GM21786 (cell line): ENCODE measurements around the gene CFHR2.

Experiments used
- ATAC-seq: cut with Tn5 transposase; IDR thresholded peaks from one replicate; pipeline ENCODE4 v1.9.1; 2021; ENCODE audit not compliant: unreplicated experiment

CFHR2 gene

DNA sequence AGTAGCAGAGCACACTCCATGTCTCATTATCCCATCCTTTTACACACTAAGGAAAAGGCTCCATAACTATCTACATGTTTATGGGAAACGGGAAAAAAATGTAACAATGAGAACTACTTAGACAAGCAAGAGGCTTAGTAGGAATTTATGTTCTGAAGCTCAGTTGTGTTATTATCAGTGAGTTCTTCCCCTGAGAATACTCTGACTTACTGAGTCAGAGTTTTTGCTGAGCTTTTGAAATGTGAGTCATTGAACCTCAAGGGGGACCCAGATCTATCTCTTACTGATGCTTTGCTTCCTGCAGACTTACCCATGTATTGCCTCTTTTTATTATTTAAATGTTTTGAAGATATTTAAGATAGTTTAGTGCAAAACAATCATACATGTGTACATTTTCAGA is 53.9 kb downstream of the CFHR2 start:
- ATAC-seq = no peak

DNA sequence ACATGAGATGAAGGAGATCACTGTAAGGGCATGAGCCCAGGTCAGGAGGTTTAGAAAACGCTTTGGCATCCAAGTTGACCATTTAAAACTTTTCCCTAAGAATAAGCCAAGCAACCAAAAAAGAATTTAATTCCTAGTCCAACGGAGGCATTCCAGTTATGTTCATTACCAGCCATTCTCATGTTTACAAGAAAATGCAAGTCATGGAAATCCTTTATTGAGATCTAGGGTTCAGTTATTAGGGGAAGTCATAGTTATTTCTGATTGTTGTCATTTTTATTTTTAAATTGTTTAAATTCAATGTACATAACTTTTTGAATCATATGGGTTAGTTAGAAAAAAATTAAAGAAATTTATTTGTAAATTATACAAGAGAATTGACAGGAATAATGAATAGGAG is 58.3 kb downstream of the CFHR2 start:
- no peak for ATAC-seq

DNA sequence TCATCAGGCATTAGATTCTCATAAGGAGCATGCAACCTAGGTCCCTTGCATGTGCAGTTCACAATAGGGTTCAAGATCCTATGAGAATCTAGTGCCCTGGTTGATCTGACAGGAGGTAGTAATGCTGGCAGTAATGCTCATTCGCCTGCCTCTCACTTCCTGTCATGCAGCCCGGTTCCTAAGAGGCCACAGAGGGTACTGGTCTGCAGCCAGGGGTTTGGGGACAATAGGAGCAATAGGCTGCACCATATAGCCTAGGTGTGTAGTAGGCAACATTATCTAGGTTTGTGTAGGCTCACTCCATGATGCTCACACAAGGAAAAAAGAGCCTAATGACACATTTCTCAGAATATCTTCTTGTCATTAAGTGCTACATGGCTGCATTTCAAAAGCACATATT is 59.6 kb downstream of the CFHR2 start:
- ATAC-seq = no peak

DNA sequence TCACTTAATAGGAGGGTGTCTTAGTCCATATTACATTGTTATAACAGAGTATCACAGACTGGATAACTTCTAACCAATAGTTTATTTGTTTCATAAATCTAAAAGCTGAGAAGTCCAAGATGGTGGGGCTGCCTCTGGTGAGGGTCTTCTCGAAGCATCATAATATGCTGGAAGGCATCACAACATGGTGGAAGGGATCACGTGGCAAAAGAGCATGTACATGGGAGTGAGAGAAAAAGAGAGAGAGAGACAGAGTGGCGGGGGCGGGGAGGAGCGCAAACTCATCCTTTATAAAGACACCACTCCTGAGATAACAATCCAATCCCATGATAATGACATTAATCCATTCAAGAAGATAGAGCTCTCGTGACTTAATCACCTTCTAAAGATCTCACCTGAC is 65.3 kb downstream of the CFHR2 start:
- no peak for ATAC-seq
